H9 (cell line): ENCODE results near the gene NKAIN2. TPM values are rescaled to one million over a fixed set of nuclear protein-coding genes. Genes with fewer than 3 reads are reported as not detected.

ENCODE experiments used
- DNase-seq: peaks from one replicate; pipeline ENCODE4 v3.0.0-alpha.2; 2017
- H2AFZ ChIP-seq: one replicate; pipeline ENCODE4 v1.6.1; 2013; ENCODE audit warnings: mild to moderate bottlenecking, low read length, control low read depth, moderate library complexity
- H2AK5ac ChIP-seq: 2 replicates; pipeline ENCODE4 v1.6.1; 2013; ENCODE audit warnings: low read length, control low read depth, mixed read lengths; ENCODE audit not compliant: insufficient read length
- H2BK120ac ChIP-seq: one replicate; pipeline ENCODE4 v1.6.1; 2013; ENCODE audit warnings: low read depth, mild to moderate bottlenecking, low read length, control low read depth, inconsistent platforms; ENCODE audit not compliant: poor library complexity, severe bottlenecking
- H2BK12ac ChIP-seq: 2 replicates; pipeline ENCODE4 v1.6.1; 2013; ENCODE audit warnings: low read length, control low read depth, mixed read lengths, low read depth; ENCODE audit not compliant: insufficient read length
- H2BK15ac ChIP-seq: 2 replicates; pipeline ENCODE4 v1.6.1; 2013; ENCODE audit warnings: low read depth, low read length, control low read depth
- H2BK20ac ChIP-seq: one replicate; pipeline ENCODE4 v1.6.1; 2013; ENCODE audit warnings: low read depth, mild to moderate bottlenecking, low read length, control low read depth, inconsistent platforms; ENCODE audit not compliant: poor library complexity, severe bottlenecking
- H2BK5ac ChIP-seq: 2 replicates; pipeline ENCODE4 v1.6.1; 2013; ENCODE audit warnings: low read length, control low read depth, mixed read lengths; ENCODE audit not compliant: insufficient read length
- H3K14ac ChIP-seq: 2 replicates; pipeline ENCODE4 v1.6.1; 2013; ENCODE audit warnings: low read length, control low read depth; ENCODE audit not compliant: insufficient read depth
- H3K18ac ChIP-seq: 2 replicates; pipeline ENCODE4 v1.6.1; 2013; ENCODE audit warnings: low read depth, mild to moderate bottlenecking, mixed read lengths, low read length, control low read depth; ENCODE audit not compliant: insufficient read length
- H3K23ac ChIP-seq: 2 replicates; pipeline ENCODE4 v1.6.1; 2013; ENCODE audit warnings: low read length, control low read depth, mixed read lengths, low read depth; ENCODE audit not compliant: insufficient read length
- H3K23me2 ChIP-seq: 2 replicates; pipeline ENCODE4 v1.6.1; 2013; ENCODE audit warnings: low read depth, mild to moderate bottlenecking, mixed read lengths, low read length, control low read depth; ENCODE audit not compliant: insufficient read length, poor library complexity, severe bottlenecking
- H3K27ac ChIP-seq: 2 replicates; pipeline ENCODE4 v1.5.1; 2013; ENCODE audit warnings: low read length, control low read depth, mixed read lengths, low read depth; ENCODE audit not compliant: insufficient read length
- H3K27me3 ChIP-seq: 2 replicates; pipeline ENCODE4 v1.6.1; 2013; ENCODE audit warnings: low read length, control low read depth, inconsistent platforms; ENCODE audit not compliant: insufficient read depth
- H3K4ac ChIP-seq: 2 replicates; pipeline ENCODE4 v1.6.1; 2013; ENCODE audit warnings: low read depth, mild to moderate bottlenecking, control low read depth, inconsistent platforms, low read length, moderate library complexity
- H3K4me1 ChIP-seq: 2 replicates; pipeline ENCODE4 v1.6.1; 2013; ENCODE audit warnings: low read length, control low read depth, inconsistent platforms; ENCODE audit not compliant: insufficient read depth
- H3K4me2 ChIP-seq: 2 replicates; pipeline ENCODE4 v1.6.1; 2013; ENCODE audit warnings: low read length, control low read depth, mixed read lengths; ENCODE audit not compliant: insufficient read length, insufficient read depth
- H3K56ac ChIP-seq: 2 replicates; pipeline ENCODE4 v1.6.1; 2013; ENCODE audit warnings: low read depth, mild to moderate bottlenecking, mixed read lengths, low read length, control low read depth; ENCODE audit not compliant: insufficient read length
- H3K79me1 ChIP-seq: 2 replicates; pipeline ENCODE4 v1.6.1; 2013; ENCODE audit warnings: low read depth, mild to moderate bottlenecking, moderate library complexity, low read length, control low read depth, inconsistent platforms; ENCODE audit not compliant: insufficient read depth, poor library complexity, severe bottlenecking
- H3K79me2 ChIP-seq: 2 replicates; pipeline ENCODE4 v1.6.1; 2013; ENCODE audit warnings: low read length, control low read depth, inconsistent platforms; ENCODE audit not compliant: insufficient read depth
- H3K9ac ChIP-seq: 2 replicates; pipeline ENCODE4 v1.6.1; 2013; ENCODE audit warnings: low read length, control low read depth, mixed read lengths; ENCODE audit not compliant: insufficient read length; ENCODE audit errors: extremely low read depth
- H3K9me3 ChIP-seq: one replicate; pipeline ENCODE4 v1.6.1; 2013; ENCODE audit warnings: low read depth, low read length, inconsistent platforms; ENCODE audit not compliant: control insufficient read depth
- H3T11ph ChIP-seq: one replicate; pipeline ENCODE4 v1.6.1; 2013; ENCODE audit warnings: mild to moderate bottlenecking, low read length, control low read depth, inconsistent platforms
- H4K20me1 ChIP-seq: one replicate; pipeline ENCODE4 v1.6.1; 2013; ENCODE audit not compliant: control insufficient read depth, insufficient read length, insufficient read depth
- H4K5ac ChIP-seq: 2 replicates; pipeline ENCODE4 v1.6.1; 2013; ENCODE audit warnings: low read depth, mild to moderate bottlenecking, mixed read lengths, low read length, control low read depth; ENCODE audit not compliant: insufficient read length
- H4K8ac ChIP-seq: replicated peaks from 2 replicates; pipeline ENCODE4 v1.6.1; 2013; ENCODE audit warnings: low read length, control low read depth, mixed read lengths, low read depth; ENCODE audit not compliant: insufficient read length
- H4K91ac ChIP-seq: 2 replicates; pipeline ENCODE4 v1.6.1; 2013; ENCODE audit warnings: low read depth, mild to moderate bottlenecking, moderate library complexity, mixed read lengths, low read length, control low read depth; ENCODE audit not compliant: insufficient read length
- H3K27ac Mint-ChIP-seq, 3 experiments: 2 replicates in 2 of 3; 3 replicates in 1 of 3; pipeline ENCODE4 v1.8.0; 2020 to 2021; ENCODE audit warnings: mixed read lengths in 3 of 3, mild to moderate bottlenecking in 1 of 3, moderate library complexity in 1 of 3
- H3K27me3 Mint-ChIP-seq: 2 replicates; pipeline ENCODE4 v1.8.0; 2021; ENCODE audit warnings: low read depth, mild to moderate bottlenecking, moderate library complexity, mixed read lengths
- H3K36me3 Mint-ChIP-seq, 3 experiments: 2 replicates in 2 of 3; 3 replicates in 1 of 3; pipeline ENCODE4 v1.8.0; 2020 to 2021; ENCODE audit warnings: low read depth in 3 of 3, mixed read lengths in 3 of 3; ENCODE audit not compliant: insufficient read depth in 1 of 3
- H3K4me1 Mint-ChIP-seq, 2 experiments: 2 replicates each; pipeline ENCODE4 v1.8.0; 2020; ENCODE audit warnings: mixed read lengths in 2 of 2
- H3K4me3 Mint-ChIP-seq, 2 experiments: 2 replicates in 1 of 2; 3 replicates in 1 of 2; pipeline ENCODE4 v1.8.0; 2020 to 2021; ENCODE audit warnings: mild to moderate bottlenecking in 2 of 2, mixed read lengths in 2 of 2, moderate library complexity in 1 of 2
- H3K9me3 Mint-ChIP-seq, 2 experiments: 2 replicates in 1 of 2; 3 replicates in 1 of 2; pipeline ENCODE4 v1.8.0; 2020; ENCODE audit warnings: mild to moderate bottlenecking in 2 of 2, mixed read lengths in 2 of 2, moderate library complexity in 1 of 2
- WGBS: extraction: QIAGEN DNeasy Blood & Tissue Kit; methylation state at CpG from one replicate; pipeline ENCODE4 v1.1.7; 2013; ENCODE audit warnings: missing lambda C conversion rate, low lambda C conversion rate, mixed read lengths; ENCODE audit not compliant: insufficient read length; ENCODE audit errors: extremely low coverage; 5-methylcytosine and 5-hydroxymethylcytosine counted together
- total RNA-seq: library from RNA; stranded (reverse); gene quantifications from 2 replicates; pipeline ENCODE4 v1.2.1, GENCODE V29; 2021
- TF ChIP-seq, protein P1 (sequence below): fragments of 200-600 bp; sonication (generic); conservative IDR thresholded peaks from 3 replicates; pipeline ENCODE4 v1.8.0; 2021; ENCODE audit warnings: antibody characterized with exemption, mild to moderate bottlenecking

NKAIN2 gene
- total RNA-seq, 1 experiment from 2014 or later: 0.17 TPM

GRCh38 chr6:124053315-124053714, 249.7 kb downstream of the NKAIN2 start:
- Mint-ChIP-seq H3K9me3 (no peaks in the 10 kb centered on the region), H3K36me3 (no peaks in the 10 kb centered on the region), H3K4me1 (no peaks in the 10 kb centered on the region; a peak in 1 of 4 replicates), H3K27ac (no peak overlapping the region), H3K27me3 (peaks cover 2% of the 10 kb centered on the region; the same call in 1 of the 2 replicates), H3K4me3 (no peak overlapping the region)
- H3K18ac ChIP-seq: no peak overlapping the region
- no peak for DNase-seq
- H4K8ac ChIP-seq: no peak overlapping the region
- H2BK20ac ChIP-seq: no peak overlapping the region
- no peak overlapping the region for H3K4me2 ChIP-seq
- no peak overlapping the region for H2BK15ac ChIP-seq
- H4K91ac ChIP-seq: no peak overlapping the region
- H3K79me2 ChIP-seq: no peaks in the 10 kb centered on the region
- H2BK12ac ChIP-seq: no peak overlapping the region
- no peak overlapping the region for H2AFZ ChIP-seq
- TF ChIP-seq, protein P1, sequence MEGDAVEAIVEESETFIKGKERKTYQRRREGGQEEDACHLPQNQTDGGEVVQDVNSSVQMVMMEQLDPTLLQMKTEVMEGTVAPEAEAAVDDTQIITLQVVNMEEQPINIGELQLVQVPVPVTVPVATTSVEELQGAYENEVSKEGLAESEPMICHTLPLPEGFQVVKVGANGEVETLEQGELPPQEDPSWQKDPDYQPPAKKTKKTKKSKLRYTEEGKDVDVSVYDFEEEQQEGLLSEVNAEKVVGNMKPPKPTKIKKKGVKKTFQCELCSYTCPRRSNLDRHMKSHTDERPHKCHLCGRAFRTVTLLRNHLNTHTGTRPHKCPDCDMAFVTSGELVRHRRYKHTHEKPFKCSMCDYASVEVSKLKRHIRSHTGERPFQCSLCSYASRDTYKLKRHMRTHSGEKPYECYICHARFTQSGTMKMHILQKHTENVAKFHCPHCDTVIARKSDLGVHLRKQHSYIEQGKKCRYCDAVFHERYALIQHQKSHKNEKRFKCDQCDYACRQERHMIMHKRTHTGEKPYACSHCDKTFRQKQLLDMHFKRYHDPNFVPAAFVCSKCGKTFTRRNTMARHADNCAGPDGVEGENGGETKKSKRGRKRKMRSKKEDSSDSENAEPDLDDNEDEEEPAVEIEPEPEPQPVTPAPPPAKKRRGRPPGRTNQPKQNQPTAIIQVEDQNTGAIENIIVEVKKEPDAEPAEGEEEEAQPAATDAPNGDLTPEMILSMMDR: no peak
- H2AK5ac ChIP-seq: no peak overlapping the region
- no peak overlapping the region for H3K14ac ChIP-seq
- no CpG with 5 or more reads among the region's 2 CpGs for WGBS
- no peaks in the 10 kb centered on the region for H3K79me1 ChIP-seq
- H4K5ac ChIP-seq: no peak overlapping the region
- no peaks in the 10 kb centered on the region for H4K20me1 ChIP-seq
- no peak overlapping the region for H2BK5ac ChIP-seq
- no peak overlapping the region for H3K9ac ChIP-seq
- H3T11ph ChIP-seq: no peak overlapping the region
- no peaks in the 10 kb centered on the region for H3K9me3 ChIP-seq
- H3K23me2 ChIP-seq: no peaks in the 10 kb centered on the region
- no peaks in the 10 kb centered on the region for H3K4me1 ChIP-seq
- H3K27me3 ChIP-seq: no peaks in the 10 kb centered on the region
- no peak overlapping the region for H3K56ac ChIP-seq
- no peak overlapping the region for H3K27ac ChIP-seq
- H3K23ac ChIP-seq: no peak overlapping the region
- no peak overlapping the region for H2BK120ac ChIP-seq
- no peak overlapping the region for H3K4ac ChIP-seq
